ENCODE data around the gene CYP2W1.

The CYP2W1 gene

DNA sequence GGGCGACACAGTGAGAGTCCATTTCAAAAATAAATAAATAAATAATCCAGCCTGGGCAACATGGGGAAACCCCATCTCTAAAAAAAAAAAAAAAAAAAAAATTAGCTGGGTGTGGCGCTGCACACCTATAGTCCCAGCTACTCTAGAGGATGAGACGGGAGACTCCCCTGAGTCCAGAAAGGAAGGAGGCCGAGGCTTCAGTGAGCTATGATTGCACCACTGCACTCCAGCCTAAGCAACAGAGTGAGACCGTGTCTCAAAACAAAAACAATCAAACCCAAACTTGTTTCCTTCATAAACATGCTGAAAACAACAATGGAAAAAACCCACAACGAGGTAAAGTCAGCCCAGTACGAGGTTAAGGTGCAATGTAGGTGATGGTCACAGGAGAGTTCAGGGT lies 8.8 kb upstream of the CYP2W1 start:
- no peak for DNase-seq
- ChIA-PET POLR2A (interaction anchor here (1.0 to 1.9 kb wide), 2 partner anchors 9 to 46 kb away, joined by 4 to 8 read pairs; no protein-coding TSS in a partner anchor), CTCF (interaction anchor here (1.2 to 3.5 kb wide), 10 partner anchors 9 to 107 kb away, joined by 3 to 15 read pairs (median 4); partner anchors contain the start of gene GPR146)

DNA sequence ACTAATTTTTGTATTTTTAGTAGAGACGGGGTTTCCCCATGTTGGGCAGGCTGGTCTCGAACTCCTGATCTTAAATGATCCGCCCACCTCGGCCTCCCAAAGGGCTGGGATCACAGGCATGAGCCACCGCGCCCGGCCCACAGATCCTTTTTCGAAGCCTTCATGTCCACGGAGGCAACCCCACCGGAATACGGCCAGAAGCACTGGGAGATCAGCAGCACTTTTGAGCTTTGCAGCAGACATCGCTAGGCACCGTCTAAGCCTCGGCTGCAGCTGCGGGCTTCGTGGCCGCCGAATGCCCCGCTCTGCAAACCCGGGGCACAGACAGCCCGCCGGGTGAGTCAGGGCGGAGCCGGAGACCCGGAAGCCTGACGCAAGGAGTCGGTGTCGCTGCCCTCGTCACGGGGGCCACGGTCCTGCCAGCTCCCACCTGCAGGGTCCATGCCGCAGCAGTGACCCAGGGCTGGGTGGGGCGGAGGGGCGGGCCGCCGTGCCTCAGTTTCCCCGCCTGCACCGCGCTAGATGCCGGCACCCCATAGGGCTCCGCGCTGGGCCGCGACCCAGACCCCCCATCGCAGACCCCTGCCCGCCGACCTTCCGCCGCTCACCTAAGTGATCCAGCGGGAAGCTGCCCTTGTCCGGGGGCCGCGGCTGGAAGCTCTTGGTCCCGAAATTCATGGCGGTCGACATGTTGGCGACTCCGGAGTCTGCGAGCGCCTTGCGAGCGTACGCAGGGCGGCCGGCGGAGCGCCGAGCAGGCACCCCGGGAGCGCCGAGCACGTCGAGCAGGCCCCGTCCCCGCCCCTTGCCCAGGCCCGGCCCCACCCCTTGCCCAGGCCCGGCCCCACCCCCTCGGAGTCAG lies 7.9 kb upstream of the CYP2W1 start, which contains the start of gene COX19:
Gene COX19, minus strand, starts transcription at position 730 of the 862 bp plus-strand sequence. Its CDS starts 40 bp downstream, at position 690.
- CTCF ChIA-PET = interaction anchor here (1.1 to 5.4 kb wide), 7 partner anchors 11 to 91 kb away, joined by 3 to 41 read pairs (median 5); partner anchors contain the start of gene GPR146
- Histone ChIP-seq H3K4me1 (ENCODE audit: control extremely low read depth in 1 of 4, control insufficient read depth in 4 of 4, insufficient read depth in 4 of 4, low read length in 3 of 4) (peaks cover 3 to 23% (median 13%) of the 10 kb centered on the region in 4 experiments), H3K27ac (ENCODE audit: insufficient read depth in 1 of 2, low read depth in 1 of 2, low read length in 2 of 2, poor library complexity in 1 of 2, severe bottlenecking in 2 of 2) (peak within 1 kb of the TSS; percentile 93 to 95), H3K9me3 (ENCODE audit: control extremely low read depth in 1 of 5, control insufficient read depth in 4 of 5, insufficient read depth in 2 of 5, low read depth in 1 of 5, low read length in 4 of 5) (no peaks in the 10 kb centered on the region), H3K4me3 (ENCODE audit: control insufficient read depth in 1 of 7, extremely low read depth in 1 of 7, insufficient read depth in 4 of 7, low read depth in 2 of 7, low read length in 6 of 7) (peak within 1 kb of the TSS; percentile 69 to 97 (median 89)), H3K27me3 (replicated peaks in 2 of 5; ENCODE audit: control insufficient read depth in 4 of 5, insufficient read depth in 5 of 5, low read length in 4 of 5) (no peaks in the 10 kb centered on the region), H3K36me3 (ENCODE audit: control insufficient read depth in 4 of 4, insufficient read depth in 4 of 4, low read length in 3 of 4) (peaks cover 6 to 28% (median 22%) of the 10 kb centered on the region in 4 experiments)
- DNase-seq = peak; percentile 91 to 96 (median 95)
- WGBS (ENCODE audit: insufficient coverage) = 0% methylated on average over 66 of the region's 78 CpGs
- POLR2A ChIA-PET = interaction anchor here (0.6 to 1.9 kb wide), 7 partner anchors 10 to 142 kb away, joined by 3 to 9 read pairs (median 4); partner anchors contain the start of gene GET4

More for the DNA sequence above, 8.8 kb upstream of the CYP2W1 start:
- Histone ChIP-seq H3K36me3 (ENCODE audit: control insufficient read depth in 4 of 4, insufficient read depth in 4 of 4, low read length in 3 of 4) (peaks cover 6 to 37% (median 25%) of the 10 kb centered on the region in 4 experiments), H3K4me3 (ENCODE audit: control insufficient read depth in 1 of 7, extremely low read depth in 1 of 7, insufficient read depth in 4 of 7, low read depth in 2 of 7, low read length in 6 of 7) (peak overlapping the region in 6 of 7 experiments; percentile 78 to 97 (median 90)), H3K27me3 (replicated peaks in 2 of 5; ENCODE audit: control insufficient read depth in 4 of 5, insufficient read depth in 5 of 5, low read length in 4 of 5) (no peaks in the 10 kb centered on the region), H3K27ac (ENCODE audit: insufficient read depth in 1 of 2, low read depth in 1 of 2, low read length in 2 of 2, poor library complexity in 1 of 2, severe bottlenecking in 2 of 2) (no peak overlapping the region), H3K4me1 (ENCODE audit: control extremely low read depth in 1 of 4, control insufficient read depth in 4 of 4, insufficient read depth in 4 of 4, low read length in 3 of 4) (peaks cover 3 to 23% (median 13%) of the 10 kb centered on the region in 4 experiments), H3K9me3 (ENCODE audit: control extremely low read depth in 1 of 5, control insufficient read depth in 4 of 5, insufficient read depth in 2 of 5, low read depth in 1 of 5, low read length in 4 of 5) (no peaks in the 10 kb centered on the region)
- no CpG with 5 or more reads among the region's 7 CpGs for WGBS (ENCODE audit: insufficient coverage)

DNA sequence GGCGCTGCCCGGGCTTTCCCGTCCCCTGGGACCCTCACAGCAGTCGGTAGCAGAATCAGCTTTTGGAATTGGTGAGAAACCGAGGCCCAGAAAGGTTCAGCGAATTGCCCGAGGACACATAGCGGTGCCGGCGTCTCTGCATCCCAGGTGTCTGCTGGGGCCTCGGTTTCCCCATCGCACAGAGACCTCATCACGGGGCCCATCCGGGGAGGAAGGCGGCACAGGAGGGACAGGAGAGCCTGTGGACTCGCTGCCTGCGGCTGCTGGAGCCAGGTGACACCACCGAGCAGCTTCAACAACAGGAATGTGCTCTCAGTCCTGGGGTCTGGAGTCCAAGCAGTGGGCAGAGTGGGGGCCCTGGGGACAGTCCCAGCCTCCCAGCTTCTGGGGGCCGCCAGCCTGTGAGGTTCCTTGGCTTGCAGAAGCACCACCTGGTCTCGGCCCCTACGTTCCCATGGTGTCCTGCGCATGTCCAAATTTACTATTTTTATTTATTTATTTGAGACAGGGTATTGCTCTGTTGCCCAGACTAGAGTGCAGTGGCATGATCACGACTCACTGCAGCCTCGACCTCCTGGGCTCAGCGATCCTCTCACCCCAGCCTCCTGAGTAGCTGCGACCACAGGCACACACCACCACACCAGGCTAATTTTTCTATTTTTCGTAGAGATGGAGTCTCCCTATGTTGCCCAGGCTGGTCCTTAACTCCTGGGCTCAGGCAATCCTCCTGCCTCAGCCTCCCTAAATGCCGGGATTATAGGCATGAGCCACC lies 7.1 kb upstream of the CYP2W1 start:
- Histone ChIP-seq H3K9me3 (ENCODE audit: control extremely low read depth in 1 of 5, control insufficient read depth in 4 of 5, insufficient read depth in 2 of 5, low read depth in 1 of 5, low read length in 4 of 5) (no peaks in the 10 kb centered on the region), H3K27ac (ENCODE audit: insufficient read depth in 1 of 2, low read depth in 1 of 2, low read length in 2 of 2, poor library complexity in 1 of 2, severe bottlenecking in 2 of 2) (no peak overlapping the region), H3K27me3 (replicated peaks in 2 of 5; ENCODE audit: control insufficient read depth in 4 of 5, insufficient read depth in 5 of 5, low read length in 4 of 5) (no peaks in the 10 kb centered on the region), H3K4me1 (ENCODE audit: control extremely low read depth in 1 of 4, control insufficient read depth in 4 of 4, insufficient read depth in 4 of 4, low read length in 3 of 4) (peaks cover 3 to 23% (median 13%) of the 10 kb centered on the region in 4 experiments), H3K36me3 (ENCODE audit: control insufficient read depth in 4 of 4, insufficient read depth in 4 of 4, low read length in 3 of 4) (peaks cover 5 to 23% (median 18%) of the 10 kb centered on the region in 4 experiments), H3K4me3 (ENCODE audit: control insufficient read depth in 1 of 7, extremely low read depth in 1 of 7, insufficient read depth in 4 of 7, low read depth in 2 of 7, low read length in 6 of 7) (peak overlapping the region in 6 of 7 experiments; percentile 2 to 97 (median 90))
- POLR2A ChIA-PET = interaction anchor here (1.1 to 1.9 kb wide), 4 partner anchors 10 to 99 kb away, joined by 4 to 9 read pairs (median 7); partner anchors contain the start of gene GET4
- no peak for DNase-seq
- 47% methylated on average over 20 of the region's 28 CpGs for WGBS (ENCODE audit: insufficient coverage)
- CTCF ChIA-PET = interaction anchor here (0.9 to 5.4 kb wide), 5 partner anchors 10 to 90 kb away, joined by 3 to 41 read pairs (median 5); no protein-coding TSS in a partner anchor

DNA sequence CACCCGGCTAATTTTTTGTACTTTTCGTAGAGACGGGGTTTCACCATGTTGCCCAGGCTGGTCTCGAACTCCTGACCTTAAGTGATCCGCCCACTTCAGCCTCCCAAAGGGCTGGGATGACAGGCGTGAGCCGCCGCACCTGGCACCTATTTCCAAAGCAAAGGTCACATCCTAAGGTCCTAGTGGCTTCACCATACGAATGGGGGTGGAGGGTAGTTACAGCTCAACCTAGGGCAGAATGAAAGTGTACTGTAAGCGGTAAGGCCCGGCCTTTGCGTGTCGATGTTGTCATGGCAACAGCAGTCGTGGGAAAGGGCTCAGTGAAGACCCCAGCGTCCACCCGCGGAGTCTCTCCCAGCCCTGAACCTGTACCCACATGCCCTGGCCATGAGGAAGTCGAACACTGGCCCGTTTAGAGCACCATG lies 6.1 kb upstream of the CYP2W1 start:
- Histone ChIP-seq H3K4me3 (ENCODE audit: control insufficient read depth in 1 of 7, extremely low read depth in 1 of 7, insufficient read depth in 4 of 7, low read depth in 2 of 7, low read length in 6 of 7) (no peak overlapping the region), H3K36me3 (ENCODE audit: control insufficient read depth in 4 of 4, insufficient read depth in 4 of 4, low read length in 3 of 4) (peaks cover 4 to 16% (median 11%) of the 10 kb centered on the region in 4 experiments), H3K27ac (ENCODE audit: insufficient read depth in 1 of 2, low read depth in 1 of 2, low read length in 2 of 2, poor library complexity in 1 of 2, severe bottlenecking in 2 of 2) (no peak overlapping the region), H3K9me3 (ENCODE audit: control extremely low read depth in 1 of 5, control insufficient read depth in 4 of 5, insufficient read depth in 2 of 5, low read depth in 1 of 5, low read length in 4 of 5) (no peaks in the 10 kb centered on the region), H3K27me3 (replicated peaks in 2 of 5; ENCODE audit: control insufficient read depth in 4 of 5, insufficient read depth in 5 of 5, low read length in 4 of 5) (no peaks in the 10 kb centered on the region), H3K4me1 (ENCODE audit: control extremely low read depth in 1 of 4, control insufficient read depth in 4 of 4, insufficient read depth in 4 of 4, low read length in 3 of 4) (peaks cover 3 to 23% (median 13%) of the 10 kb centered on the region in 4 experiments)
- ChIA-PET CTCF (interaction anchor here (0.9 to 5.4 kb wide), 3 partner anchors 9 to 82 kb away, joined by 3 to 41 read pairs (median 3); no protein-coding TSS in a partner anchor), POLR2A (no interaction called here)
- no peak for DNase-seq
- 95% methylated on average over 17 of the region's 19 CpGs for WGBS (ENCODE audit: insufficient coverage)

- H3K27ac ChIP-seq (ENCODE audit: insufficient read depth in 1 of 2, low read depth in 1 of 2, low read length in 2 of 2, poor library complexity in 1 of 2, severe bottlenecking in 2 of 2) = no peak overlapping the region
- H3K36me3 ChIP-seq (ENCODE audit: control insufficient read depth in 4 of 4, insufficient read depth in 4 of 4, low read length in 3 of 4) = peaks cover 4 to 10% (median 6%) of the 10 kb centered on the region in 4 experiments
- H3K4me1 ChIP-seq (ENCODE audit: control extremely low read depth in 1 of 4, control insufficient read depth in 4 of 4, insufficient read depth in 4 of 4, low read length in 3 of 4) = peaks cover 3 to 23% (median 13%) of the 10 kb centered on the region in 4 experiments
- CTCF ChIA-PET = interaction anchor here (0.9 to 5.4 kb wide), 4 partner anchors 8 to 81 kb away, joined by 3 to 41 read pairs (median 3); no protein-coding TSS in a partner anchor
- no peak for DNase-seq
- H3K27me3 ChIP-seq (replicated peaks in 2 of 5; ENCODE audit: control insufficient read depth in 4 of 5, insufficient read depth in 5 of 5, low read length in 4 of 5) = no peaks in the 10 kb centered on the region
- no peaks in the 10 kb centered on the region for H3K9me3 ChIP-seq (ENCODE audit: control extremely low read depth in 1 of 5, control insufficient read depth in 4 of 5, insufficient read depth in 2 of 5, low read depth in 1 of 5, low read length in 4 of 5)
- POLR2A ChIA-PET = interaction anchor here (0.8 kb wide), 1 partner anchor 10 kb away, joined by 5 read pairs; no protein-coding TSS in a partner anchor
- 87% methylated on average over 17 of the region's 19 CpGs for WGBS (ENCODE audit: insufficient coverage)
- no peak overlapping the region for H3K4me3 ChIP-seq (ENCODE audit: control insufficient read depth in 1 of 7, extremely low read depth in 1 of 7, insufficient read depth in 4 of 7, low read depth in 2 of 7, low read length in 6 of 7)
These were observed 5.5 kb upstream of the CYP2W1 start for GRCh38 chr7:977326-978048.

DNA sequence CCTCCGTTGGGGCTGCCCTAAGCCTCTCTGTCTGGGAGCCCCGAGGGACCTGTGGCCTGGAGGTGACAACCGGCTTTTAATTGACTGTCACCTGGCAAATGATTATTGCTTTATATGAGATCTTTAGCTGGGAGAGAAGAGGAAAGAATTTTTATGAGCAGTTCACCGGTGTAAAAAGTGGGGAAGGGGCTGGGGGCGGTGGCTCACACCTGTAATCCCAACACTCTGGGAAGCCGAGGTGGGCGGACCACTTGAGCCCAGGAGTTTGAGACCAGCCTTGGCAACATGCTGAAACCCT lies 5.0 kb upstream of the CYP2W1 start:
- ChIA-PET POLR2A (interaction anchor here (0.8 kb wide), 1 partner anchor 11 kb away, joined by 5 read pairs; no protein-coding TSS in a partner anchor), CTCF (interaction anchor here (1.0 to 5.4 kb wide), 2 partner anchors 15 to 67 kb away, joined by 3 to 41 read pairs; no protein-coding TSS in a partner anchor)
- Histone ChIP-seq H3K36me3 (ENCODE audit: control insufficient read depth in 4 of 4, insufficient read depth in 4 of 4, low read length in 3 of 4) (peaks cover 0 to 5% (median 1%) of the 10 kb centered on the region in 4 experiments), H3K4me1 (ENCODE audit: control extremely low read depth in 1 of 4, control insufficient read depth in 4 of 4, insufficient read depth in 4 of 4, low read length in 3 of 4) (peaks cover 3 to 21% (median 13%) of the 10 kb centered on the region in 4 experiments), H3K27me3 (replicated peaks in 2 of 5; ENCODE audit: control insufficient read depth in 4 of 5, insufficient read depth in 5 of 5, low read length in 4 of 5) (no peaks in the 10 kb centered on the region), H3K4me3 (ENCODE audit: control insufficient read depth in 1 of 7, extremely low read depth in 1 of 7, insufficient read depth in 4 of 7, low read depth in 2 of 7, low read length in 6 of 7) (no peak overlapping the region), H3K9me3 (ENCODE audit: control extremely low read depth in 1 of 5, control insufficient read depth in 4 of 5, insufficient read depth in 2 of 5, low read depth in 1 of 5, low read length in 4 of 5) (no peaks in the 10 kb centered on the region), H3K27ac (ENCODE audit: insufficient read depth in 1 of 2, low read depth in 1 of 2, low read length in 2 of 2, poor library complexity in 1 of 2, severe bottlenecking in 2 of 2) (no peak overlapping the region)
- no peak for DNase-seq
- 94% methylated on average over 6 of the region's 7 CpGs for WGBS (ENCODE audit: insufficient coverage)
